Activated T-helper 1 cell treated with Interleukin-2 at 50 U/mL for 16 hours (primary cell): ENCODE results near the gene OR2K2.
"Not testable (repeated sequence)": the region's sequence is repeated elsewhere in the genome, so short reads cannot be mapped to it uniquely, and the experiment has no call there.

Source experiments
- DNase-seq: peaks from one replicate; pipeline ENCODE4 v3.0.0-alpha.2; 2020; ENCODE audit warnings: low read depth

OR2K2 gene

GRCh38 chr9:111297066-111297824, 32.8 kb downstream of the OR2K2 start:
- no peak for DNase-seq

- DNase-seq: no peak
Measured at GRCh38 chr9:111294691-111295451, 35.2 kb downstream of the OR2K2 start.

DNA sequence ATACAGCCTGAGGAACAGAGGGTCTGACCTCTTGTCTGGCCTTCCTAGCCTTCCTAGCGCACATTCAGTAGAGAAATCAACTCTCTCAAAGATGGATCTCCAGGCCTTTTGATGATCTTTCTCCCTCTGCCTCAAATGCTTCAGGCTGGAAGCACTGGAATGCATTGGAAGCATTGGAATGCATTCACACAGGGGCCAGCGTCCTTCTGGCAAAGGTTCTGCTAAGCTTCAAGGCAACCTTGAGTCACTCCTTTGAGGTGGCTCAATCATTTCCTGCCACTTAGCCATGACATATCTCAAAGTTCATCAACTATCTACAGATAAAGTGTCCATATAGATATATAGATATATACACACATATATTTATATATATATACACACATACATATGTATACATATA, 42.9 kb downstream of the OR2K2 start:
- DNase-seq: no peak

- DNase-seq: no peak
Measured at GRCh38 chr9:111284703-111285102, 45.3 kb downstream of the OR2K2 start.

DNA sequence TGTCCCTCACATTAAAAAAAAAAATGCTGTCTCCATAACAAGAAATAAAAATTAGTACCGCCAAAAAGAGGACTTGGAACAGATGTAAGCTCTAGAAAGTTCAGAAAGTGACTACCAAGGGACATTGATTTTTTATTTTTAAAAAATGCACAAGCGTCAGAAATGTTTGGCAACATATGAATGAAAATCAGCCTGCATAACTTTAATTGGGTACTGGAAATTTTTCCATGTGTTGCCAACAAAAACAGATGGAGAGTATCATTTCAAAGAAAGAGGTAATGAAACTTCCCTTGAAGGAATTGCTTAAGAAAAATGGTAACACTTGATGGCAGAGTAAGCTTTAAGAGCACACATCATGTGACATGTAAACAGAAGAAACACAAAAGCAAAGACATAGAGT, 47.2 kb downstream of the OR2K2 start:
- DNase-seq: no peak

GRCh38 chr9:111280795-111281194, 49.2 kb downstream of the OR2K2 start:
- DNase-seq: not testable (repeated sequence)
